Effector memory CD4-positive, alpha-beta T cell (primary cell): ENCODE measurements around the gene SPPL3.

Source experiments
- DNase-seq, 3 donors: peaks; one replicate each; pipeline ENCODE4 v3.0.0-alpha.2; 2020
- H3K27ac ChIP-seq: 2 replicates; pipeline ENCODE4 v1.7.0; 2013; ENCODE audit warnings: mild to moderate bottlenecking, low read length, moderate library complexity; ENCODE audit not compliant: insufficient read depth, poor library complexity, severe bottlenecking
- H3K27me3 ChIP-seq: replicated peaks from 2 replicates; pipeline ENCODE4 v1.7.0; 2013; ENCODE audit warnings: mild to moderate bottlenecking, low read length; ENCODE audit not compliant: insufficient read depth, control insufficient read depth, poor library complexity, severe bottlenecking
- H3K36me3 ChIP-seq: 2 replicates; pipeline ENCODE4 v1.7.0; 2013; ENCODE audit warnings: mild to moderate bottlenecking, low read length, moderate library complexity; ENCODE audit not compliant: control insufficient read depth, insufficient read depth
- H3K4me1 ChIP-seq: 2 replicates; pipeline ENCODE4 v1.7.0; 2013; ENCODE audit warnings: low read length, mild to moderate bottlenecking; ENCODE audit not compliant: control insufficient read depth, insufficient read depth, poor library complexity, severe bottlenecking
- H3K4me3 ChIP-seq: 2 replicates; pipeline ENCODE4 v1.7.0; 2013; ENCODE audit warnings: low read length, low read depth, mild to moderate bottlenecking; ENCODE audit not compliant: insufficient read depth, poor library complexity, severe bottlenecking
- H3K9me3 ChIP-seq: 2 replicates; pipeline ENCODE4 v1.7.0; 2013; ENCODE audit warnings: mild to moderate bottlenecking, low read length, moderate library complexity; ENCODE audit not compliant: control insufficient read depth

The SPPL3 gene

GRCh38 chr12:120921637-120922036 lies 17.5 kb upstream of the SPPL3 start:
- H3K27ac ChIP-seq, result no peak overlapping the region
- no peak overlapping the region for H3K4me3 ChIP-seq
- H3K36me3 ChIP-seq, result no peaks in the 10 kb centered on the region
- H3K4me1 ChIP-seq, result no peaks in the 10 kb centered on the region
- H3K9me3 ChIP-seq, result no peaks in the 10 kb centered on the region
- DNase-seq, result no peak
- H3K27me3 ChIP-seq, result no peaks in the 10 kb centered on the region

- no peak overlapping the region for H3K4me3 ChIP-seq
- no peaks in the 10 kb centered on the region for H3K27me3 ChIP-seq
- no peaks in the 10 kb centered on the region for H3K9me3 ChIP-seq
- no peaks in the 10 kb centered on the region for H3K4me1 ChIP-seq
- H3K27ac ChIP-seq, result no peak overlapping the region
- DNase-seq, result no peak
- H3K36me3 ChIP-seq, result no peaks in the 10 kb centered on the region
These were observed 16.0 kb upstream of the SPPL3 start for GRCh38 chr12:120920178-120920577.

- no peaks in the 10 kb centered on the region for H3K4me1 ChIP-seq
- H3K27me3 ChIP-seq, result no peaks in the 10 kb centered on the region
- no peaks in the 10 kb centered on the region for H3K36me3 ChIP-seq
- no peak overlapping the region for H3K4me3 ChIP-seq
- no peaks in the 10 kb centered on the region for H3K9me3 ChIP-seq
- H3K27ac ChIP-seq, result no peak overlapping the region
- no peak for DNase-seq
These were observed 13.6 kb upstream of the SPPL3 start for GRCh38 chr12:120917748-120918147.

GRCh38 chr12:120916561-120916960 lies 12.4 kb upstream of the SPPL3 start:
- H3K36me3 ChIP-seq, result no peaks in the 10 kb centered on the region
- no peaks in the 10 kb centered on the region for H3K4me1 ChIP-seq
- no peaks in the 10 kb centered on the region for H3K9me3 ChIP-seq
- no peak overlapping the region for H3K4me3 ChIP-seq
- no peaks in the 10 kb centered on the region for H3K27me3 ChIP-seq
- no peak for DNase-seq
- no peak overlapping the region for H3K27ac ChIP-seq

- no peak for DNase-seq
- Histone ChIP-seq H3K4me3 (no peak overlapping the region), H3K4me1 (no peaks in the 10 kb centered on the region), H3K27me3 (no peaks in the 10 kb centered on the region), H3K9me3 (no peaks in the 10 kb centered on the region), H3K36me3 (no peaks in the 10 kb centered on the region), H3K27ac (no peak overlapping the region)
These were observed 10.6 kb upstream of the SPPL3 start for GRCh38 chr12:120914794-120915193.

- Histone ChIP-seq H3K9me3 (no peaks in the 10 kb centered on the region), H3K4me1 (no peaks in the 10 kb centered on the region), H3K27me3 (no peaks in the 10 kb centered on the region), H3K27ac (no peak overlapping the region), H3K4me3 (no peak overlapping the region), H3K36me3 (no peaks in the 10 kb centered on the region)
- DNase-seq, result no peak
These were observed 5.6 kb upstream of the SPPL3 start for GRCh38 chr12:120909633-120910298.

- DNase-seq, result no peak
- no peak overlapping the region for H3K27ac ChIP-seq
- peaks cover 11% of the 10 kb centered on the region for H3K4me1 ChIP-seq
- no peaks in the 10 kb centered on the region for H3K36me3 ChIP-seq
- no peaks in the 10 kb centered on the region for H3K27me3 ChIP-seq
- no peaks in the 10 kb centered on the region for H3K9me3 ChIP-seq
- no peak overlapping the region for H3K4me3 ChIP-seq
These were observed 1.8 kb upstream of the SPPL3 start for GRCh38 chr12:120905856-120906384.

- Histone ChIP-seq H3K4me1 (peaks cover 11% of the 10 kb centered on the region), H3K36me3 (no peaks in the 10 kb centered on the region), H3K27ac (peak overlapping the region; percentile 86), H3K27me3 (no peaks in the 10 kb centered on the region), H3K4me3 (peak overlapping the region; percentile 96), H3K9me3 (no peaks in the 10 kb centered on the region)
- peak; percentile 69 to 76 (median 73) for DNase-seq
These were observed 554 bp downstream of the SPPL3 start for GRCh38 chr12:120903412-120904196.

GRCh38 chr12:120902846-120903411 lies 1.2 kb downstream of the SPPL3 start:
- peaks cover 11% of the 10 kb centered on the region for H3K4me1 ChIP-seq
- no peak for DNase-seq
- peak overlapping the region; percentile 86 for H3K27ac ChIP-seq
- H3K9me3 ChIP-seq, result no peaks in the 10 kb centered on the region
- peak overlapping the region; percentile 96 for H3K4me3 ChIP-seq
- H3K27me3 ChIP-seq, result no peaks in the 10 kb centered on the region
- no peaks in the 10 kb centered on the region for H3K36me3 ChIP-seq

GRCh38 chr12:120901818-120902217 lies 2.3 kb downstream of the SPPL3 start:
- DNase-seq, result no peak
- Histone ChIP-seq H3K4me1 (peaks cover 11% of the 10 kb centered on the region), H3K4me3 (no peak overlapping the region), H3K27ac (no peak overlapping the region), H3K27me3 (no peaks in the 10 kb centered on the region), H3K36me3 (no peaks in the 10 kb centered on the region), H3K9me3 (no peaks in the 10 kb centered on the region)
